ENCODE data around the gene METTL26.

The METTL26 gene

GRCh38 chr16:662597-662996 lies 26.5 kb upstream of the METTL26 start:
- H3K4me1 ChIP-seq = peaks cover 20 to 56% (median 41%) of the 10 kb centered on the region in 10 experiments
- no peaks in the 10 kb centered on the region for H3K9me3 ChIP-seq (replicated peaks in 1 of 11)
- no peak overlapping the region for H3K4me2 ChIP-seq
- H3K27ac ChIP-seq = no peak overlapping the region
- no peak overlapping the region for H3K4me3 ChIP-seq
- H3K36me3 ChIP-seq = peaks cover 0 to 47% (median 20%) of the 10 kb centered on the region in 11 experiments; a peak in 19 of 22 replicates
- peak overlapping the region in 3 of 11 experiments; percentile 8 to 59 (median 19); a peak in 4 of 22 replicates for H3K9ac ChIP-seq
- H4K20me1 ChIP-seq = peaks cover 0 to 38% (median 0%) of the 10 kb centered on the region in 11 experiments; a peak in 4 of 22 replicates
- TF ChIP-seq Cebpa-rat (IDR thresholded peaks at IDR 0.05) = no peak
- no peaks in the 10 kb centered on the region for H3K27me3 ChIP-seq

- H3K4me3 ChIP-seq = no peak overlapping the region
- peaks cover 15 to 51% (median 36%) of the 10 kb centered on the region in 10 experiments for H3K4me1 ChIP-seq
- 0 out of 22 replicates have a peak overlapping the region, but pooled peaks of 1 of the 11 experiments have one; percentile 46 for H3K27ac ChIP-seq
- H3K9ac ChIP-seq = peak overlapping the region in 5 of 11 experiments; percentile 8 to 64 (median 44); a peak in 6 of 22 replicates
- no peaks in the 10 kb centered on the region for H3K27me3 ChIP-seq
- no peak for TF ChIP-seq Cebpa-rat (IDR thresholded peaks at IDR 0.05)
- no peak overlapping the region for H3K4me2 ChIP-seq
- H3K36me3 ChIP-seq = peaks cover 0 to 52% (median 25%) of the 10 kb centered on the region in 11 experiments; a peak in 20 of 22 replicates
- H4K20me1 ChIP-seq = peaks cover 0 to 43% (median 0%) of the 10 kb centered on the region in 11 experiments; a peak in 5 of 22 replicates
- no peaks in the 10 kb centered on the region for H3K9me3 ChIP-seq (replicated peaks in 1 of 11)
Observed at GRCh38 chr16:662095-662494, 26.0 kb upstream of the METTL26 start.

DNA sequence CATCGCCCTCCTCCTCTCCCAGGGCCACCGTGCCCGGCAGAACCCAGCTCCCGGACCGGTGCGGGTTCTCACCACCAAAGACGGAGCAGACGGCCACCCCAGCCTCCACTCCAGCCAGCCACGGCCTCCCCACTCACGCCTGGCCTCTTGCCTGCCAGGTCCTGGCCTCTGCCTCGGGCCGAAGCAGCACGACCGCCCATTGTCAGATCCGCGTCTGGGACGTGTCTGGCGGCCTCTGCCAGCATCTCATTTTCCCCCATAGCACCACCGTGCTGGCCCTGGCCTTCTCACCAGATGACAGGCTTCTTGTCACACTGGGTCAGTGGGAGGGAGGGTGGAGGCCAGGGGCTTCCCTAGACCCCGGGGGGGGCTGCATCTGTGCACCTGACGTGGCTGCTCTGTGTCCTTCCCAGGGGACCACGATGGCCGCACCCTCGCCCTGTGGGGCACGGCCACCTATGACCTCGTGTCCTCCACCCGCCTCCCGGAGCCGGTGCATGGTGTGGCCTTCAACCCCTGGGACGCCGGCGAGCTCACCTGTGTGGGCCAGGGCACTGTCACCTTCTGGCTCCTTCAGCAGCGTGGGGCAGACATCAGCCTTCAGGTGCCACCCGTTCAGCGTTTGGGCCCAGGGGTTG lies 25.2 kb upstream of the METTL26 start:
- peaks cover 14 to 43% (median 29%) of the 10 kb centered on the region in 10 experiments for H3K4me1 ChIP-seq
- TF ChIP-seq Cebpa-rat (IDR thresholded peaks at IDR 0.05) = no peak
- peaks cover 0 to 51% (median 0%) of the 10 kb centered on the region in 11 experiments; a peak in 5 of 22 replicates for H4K20me1 ChIP-seq
- H3K27ac ChIP-seq = peak overlapping the region in 6 of 11 experiments; percentile 1 to 56 (median 50); a peak in 7 of 22 replicates
- no peak overlapping the region for H3K4me3 ChIP-seq
- H3K9me3 ChIP-seq (replicated peaks in 1 of 11) = no peaks in the 10 kb centered on the region
- no peaks in the 10 kb centered on the region for H3K27me3 ChIP-seq
- H3K9ac ChIP-seq = peak overlapping the region in 9 of 11 experiments; percentile 22 to 64 (median 54); a peak in 15 of 22 replicates
- H3K4me2 ChIP-seq = peak overlapping the region; percentile 31 to 70 (median 55); a peak in 19 of 22 replicates
- H3K36me3 ChIP-seq = peaks cover 0 to 54% (median 33%) of the 10 kb centered on the region in 11 experiments; a peak in 20 of 22 replicates

GRCh38 chr16:660459-661183 lies 24.5 kb upstream of the METTL26 start:
- no peak for TF ChIP-seq Cebpa-rat (IDR thresholded peaks at IDR 0.05)
- H3K27me3 ChIP-seq = no peaks in the 10 kb centered on the region
- H3K4me1 ChIP-seq = peaks cover 14 to 42% (median 29%) of the 10 kb centered on the region in 10 experiments
- H4K20me1 ChIP-seq = peaks cover 0 to 54% (median 0%) of the 10 kb centered on the region in 11 experiments; a peak in 5 of 22 replicates
- H3K4me2 ChIP-seq = peak overlapping the region; percentile 39 to 82 (median 64)
- H3K9me3 ChIP-seq (replicated peaks in 1 of 11) = no peaks in the 10 kb centered on the region
- H3K27ac ChIP-seq = peak overlapping the region in 7 of 11 experiments; percentile 29 to 56 (median 50); a peak in 14 of 22 replicates
- peak overlapping the region in 10 of 11 experiments; percentile 22 to 64 (median 54); a peak in 17 of 22 replicates for H3K9ac ChIP-seq
- peaks cover 0 to 58% (median 38%) of the 10 kb centered on the region in 11 experiments; a peak in 20 of 22 replicates for H3K36me3 ChIP-seq
- H3K4me3 ChIP-seq = 0 out of 20 replicates have a peak overlapping the region, but pooled peaks of 2 of the 10 experiments have one; percentile 20 to 34

DNA sequence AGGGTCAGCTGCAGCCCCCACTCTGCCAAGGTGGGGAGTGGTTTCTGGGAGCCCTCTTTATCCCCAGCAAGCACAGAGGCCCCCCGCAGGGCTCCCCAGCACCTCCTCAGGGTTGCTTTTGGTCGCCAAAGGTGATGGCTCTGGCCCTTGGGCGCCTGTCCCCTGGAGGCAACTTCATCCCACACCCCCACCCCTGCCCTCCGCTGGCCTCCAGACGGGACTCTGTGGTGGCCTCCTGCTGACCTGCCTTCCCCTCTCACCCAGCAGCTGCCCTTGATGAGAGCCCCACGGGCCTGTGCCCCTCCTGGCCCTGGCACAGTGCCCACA lies 24.0 kb upstream of the METTL26 start:
- H3K4me3 ChIP-seq = 0 out of 20 replicates have a peak overlapping the region, but pooled peaks of 1 of the 10 experiments have one; percentile 34
- peak overlapping the region; percentile 39 to 82 (median 63); a peak in 21 of 22 replicates for H3K4me2 ChIP-seq
- peak overlapping the region in 7 of 11 experiments; percentile 29 to 53 (median 48); a peak in 12 of 22 replicates for H3K27ac ChIP-seq

GRCh38 chr16:659618-660017 lies 23.5 kb upstream of the METTL26 start:
- Histone ChIP-seq H3K4me3 (no peak overlapping the region), H3K4me1 (peaks cover 14 to 33% (median 29%) of the 10 kb centered on the region in 10 experiments), H4K20me1 (peaks cover 0 to 64% (median 0%) of the 10 kb centered on the region in 11 experiments; a peak in 5 of 22 replicates), H3K36me3 (peaks cover 0 to 68% (median 45%) of the 10 kb centered on the region in 11 experiments; a peak in 20 of 22 replicates), H3K9ac (peak overlapping the region in 2 of 11 experiments; percentile 30 to 38; a peak in 1 of 22 replicates), H3K9me3 (replicated peaks in 1 of 11) (no peaks in the 10 kb centered on the region), H3K27me3 (no peaks in the 10 kb centered on the region), H3K27ac (0 out of 22 replicates have a peak overlapping the region, but pooled peaks of 1 of the 11 experiments have one; percentile 35), H3K4me2 (peak overlapping the region in 3 of 11 experiments; percentile 68 to 82 (median 75); a peak in 3 of 22 replicates)
- no peak for TF ChIP-seq Cebpa-rat (IDR thresholded peaks at IDR 0.05)

More for the DNA sequence above, 24.0 kb upstream of the METTL26 start:
- no peaks in the 10 kb centered on the region for H3K27me3 ChIP-seq
- no peaks in the 10 kb centered on the region for H3K9me3 ChIP-seq (replicated peaks in 1 of 11)
- peak overlapping the region in 8 of 11 experiments; percentile 17 to 54 (median 36); a peak in 14 of 22 replicates for H3K9ac ChIP-seq
- H4K20me1 ChIP-seq = peaks cover 0 to 60% (median 0%) of the 10 kb centered on the region in 11 experiments; a peak in 5 of 22 replicates
- H3K4me1 ChIP-seq = peaks cover 14 to 38% (median 29%) of the 10 kb centered on the region in 10 experiments
- H3K36me3 ChIP-seq = peaks cover 0 to 63% (median 43%) of the 10 kb centered on the region in 11 experiments; a peak in 20 of 22 replicates
- no peak for TF ChIP-seq Cebpa-rat (IDR thresholded peaks at IDR 0.05)

GRCh38 chr16:658679-659571 lies 22.8 kb upstream of the METTL26 start:
- H3K36me3 ChIP-seq = peaks cover 0 to 74% (median 47%) of the 10 kb centered on the region in 11 experiments; a peak in 20 of 22 replicates
- no peak overlapping the region for H3K4me3 ChIP-seq
- H3K4me1 ChIP-seq = peaks cover 14 to 27% (median 24%) of the 10 kb centered on the region in 10 experiments
- H3K27ac ChIP-seq = no peak overlapping the region
- H3K9ac ChIP-seq = no peak overlapping the region
- H3K4me2 ChIP-seq = no peak overlapping the region
- H3K9me3 ChIP-seq (replicated peaks in 1 of 11) = no peaks in the 10 kb centered on the region
- H3K27me3 ChIP-seq = no peaks in the 10 kb centered on the region
- H4K20me1 ChIP-seq = peaks cover 0 to 64% (median 0%) of the 10 kb centered on the region in 11 experiments; a peak in 5 of 22 replicates
- no peak for TF ChIP-seq Cebpa-rat (IDR thresholded peaks at IDR 0.05)

Data from BLaER1 treated with 17β-estradiol and CSF1 and Interleukin-3, amounts not matched to agents 10 nM and 100 nM (cell line).